SK-N-SH (cell line): Measurements from ENCODE around the gene APBA2. TPM values are rescaled to one million over a fixed set of nuclear protein-coding genes. Genes with fewer than 3 reads are reported as not detected.

Experiments
- CTCF ChIA-PET: fragments of 300-600, 350-600 bp; formaldehyde crosslinking; extraction: SDS; loops from one replicate; lab custom pipeline; 2021; lab: Yijun Ruan, JAX
- POLR2A ChIA-PET: fragments of 350-600 bp; sonication (Branson Sonifier 250); formaldehyde crosslinking; extraction: SDS; loops from one replicate; lab custom pipeline; 2020; ENCODE audit warnings: antibody characterized with exemption, inconsistent platforms; lab: Yijun Ruan, JAX
- DNase-seq: peaks from one replicate; pipeline ENCODE4 v3.0.0; 2012
- H2AFZ ChIP-seq: fragments of 200-600 bp; sonication (generic); 2 replicates; pipeline ENCODE4 v1.8.1; 2016; ENCODE audit warnings: antibody characterized with exemption, mild to moderate bottlenecking, low read depth
- H3F3A ChIP-seq: fragments of 200-600 bp; sonication (generic); replicated peaks from 2 replicates; pipeline ENCODE3; 2016; ENCODE audit warnings: antibody characterized with exemption, mild to moderate bottlenecking; ENCODE audit not compliant: insufficient read depth
- H3K27ac ChIP-seq, 2 experiments: fragments of 200-500 bp in 1 of 2; fragments of 200-600 bp in 1 of 2; sonication (Bioruptor generic) in 1 of 2; sonication (generic), shearing (Covaris generic) in 1 of 2; 2 replicates each; pipeline versions ENCODE4 v1.5.1 to v1.6.1; 2014 to 2016; ENCODE audit warnings: low read depth in 2 of 2, inconsistent platforms in 1 of 2, low read length in 1 of 2, mild to moderate bottlenecking in 1 of 2, mixed read lengths in 1 of 2
- H3K27me3 ChIP-seq: fragments of 200-600 bp; sonication (generic), shearing (Covaris generic); 2 replicates; pipeline ENCODE4 v1.6.1; 2016; ENCODE audit warnings: mixed run types; ENCODE audit not compliant: insufficient read depth
- H3K36me3 ChIP-seq, 2 experiments: fragments of 200-500 bp in 1 of 2; fragments of 200-600 bp in 1 of 2; sonication (Bioruptor generic) in 1 of 2; sonication (generic) in 1 of 2; replicated peaks in 1 of 2; 2 replicates each; pipeline versions ENCODE3 to v1.5.1; 2014 to 2016; ENCODE audit warnings: low read length in 1 of 2, mild to moderate bottlenecking in 1 of 2; ENCODE audit not compliant: insufficient read depth in 2 of 2, control insufficient read depth in 1 of 2
- H3K4me1 ChIP-seq, 2 experiments: fragments of 200-500 bp in 1 of 2; fragments of 200-600 bp in 1 of 2; sonication (Bioruptor generic) in 1 of 2; sonication (generic), shearing (Covaris generic) in 1 of 2; 2 replicates each; pipeline versions ENCODE4 v1.5.1 to v1.6.1; 2014 to 2016; ENCODE audit warnings: low read depth in 1 of 2, low read length in 1 of 2, mixed run types in 1 of 2; ENCODE audit not compliant: insufficient read depth in 2 of 2, control insufficient read depth in 1 of 2
- H3K4me2 ChIP-seq: fragments of 200-600 bp; sonication (generic), shearing (Covaris generic); 2 replicates; pipeline ENCODE4 v1.6.1; 2017; ENCODE audit warnings: mixed run types
- H3K4me3 ChIP-seq, 2 experiments: fragments of 200-500 bp in 1 of 2; fragments of 200-600 bp in 1 of 2; sonication (Bioruptor generic) in 1 of 2; sonication (generic), shearing (Covaris generic) in 1 of 2; 2 replicates each; pipeline versions ENCODE4 v1.5.1 to v1.8.1; 2014 to 2016; ENCODE audit warnings: low read depth in 2 of 2, inconsistent platforms in 1 of 2, low read length in 1 of 2, mild to moderate bottlenecking in 1 of 2, mixed read lengths in 1 of 2, moderate library complexity in 1 of 2
- H3K79me2 ChIP-seq: fragments of 200-600 bp; sonication (generic); 2 replicates; pipeline ENCODE4 v1.8.1; 2017; ENCODE audit warnings: mild to moderate bottlenecking; ENCODE audit not compliant: insufficient read depth
- H3K9ac ChIP-seq: fragments of 200-600 bp; sonication (generic); 2 replicates; pipeline ENCODE4 v1.6.1; 2017; ENCODE audit warnings: mixed run types
- H3K9me2 ChIP-seq: fragments of 200-600 bp; sonication (generic); 2 replicates; pipeline ENCODE4 v1.6.1; 2017; ENCODE audit warnings: mixed run types
- H3K9me3 ChIP-seq: fragments of 200-600 bp; sonication (generic); 2 replicates; pipeline ENCODE4 v1.6.1; 2017; ENCODE audit warnings: mixed run types, mild to moderate bottlenecking, moderate library complexity
- H4K20me1 ChIP-seq: fragments of 200-600 bp; sonication (generic); 2 replicates; pipeline ENCODE4 v1.6.1; 2017; ENCODE audit warnings: mild to moderate bottlenecking, mixed run types; ENCODE audit not compliant: insufficient read depth
- CHD2 ChIP-seq: fragments of 150-350 bp; IDR thresholded peaks from 2 replicates; pipeline ENCODE4 v1.6.1; 2018; ENCODE audit warnings: low read length; ENCODE audit not compliant: partially characterized antibody
- EP300 ChIP-seq, 2 experiments: IDR thresholded peaks; 2 replicates each; pipeline versions ENCODE4 v1.4.0 to v1.6.1; 2012; ENCODE audit warnings: borderline replicate concordance in 1 of 2, low read depth in 1 of 2, low read length in 1 of 2
- FOXM1 ChIP-seq: IDR thresholded peaks from 2 replicates; pipeline ENCODE4 v1.4.0; 2012; ENCODE audit warnings: low read depth, mild to moderate bottlenecking
- GABPA ChIP-seq: IDR thresholded peaks from 2 replicates; pipeline ENCODE4 v1.4.0; 2012; ENCODE audit warnings: low read depth, mild to moderate bottlenecking
- GATA2 ChIP-seq: sonication (generic); formaldehyde crosslinking; IDR thresholded peaks from 2 replicates; pipeline ENCODE4 v1.5.0; 2020; ENCODE audit warnings: mild to moderate bottlenecking, missing genetic modification reagents
- JUND ChIP-seq: IDR thresholded peaks from 2 replicates; pipeline ENCODE4 v1.4.0; 2012
- MEF2A ChIP-seq: IDR thresholded peaks from 2 replicates; pipeline ENCODE4 v1.4.0; 2012; ENCODE audit warnings: low read depth, borderline replicate concordance
- NFIC ChIP-seq: IDR thresholded peaks from 2 replicates; pipeline ENCODE4 v1.4.0; 2012; ENCODE audit warnings: borderline replicate concordance
- POLR2AphosphoS5 ChIP-seq: IDR thresholded peaks from 2 replicates; pipeline ENCODE4 v1.6.1; 2012; ENCODE audit warnings: low read depth, low read length
- RAD21 ChIP-seq: IDR thresholded peaks from 2 replicates; pipeline ENCODE4 v1.6.1; 2012; ENCODE audit warnings: mild to moderate bottlenecking, low read length
- RXRA ChIP-seq: IDR thresholded peaks from 2 replicates; pipeline ENCODE4 v1.4.0; 2012; ENCODE audit warnings: low read depth, mild to moderate bottlenecking, borderline replicate concordance
- SMC3 ChIP-seq: IDR thresholded peaks from 2 replicates; pipeline ENCODE4 v1.6.1; 2012; ENCODE audit warnings: low read depth, low read length, improper control_type of control experiment
- TAF1 ChIP-seq: IDR thresholded peaks from 2 replicates; pipeline ENCODE4 v1.6.1; 2012; ENCODE audit warnings: low read depth, mild to moderate bottlenecking, low read length, moderate library complexity, borderline replicate concordance
- TCF12 ChIP-seq: IDR thresholded peaks from 2 replicates; pipeline ENCODE4 v1.4.0; 2012
- USF1 ChIP-seq: IDR thresholded peaks from 2 replicates; pipeline ENCODE4 v1.4.0; 2012; ENCODE audit warnings: low read depth, borderline replicate concordance
- YY1 ChIP-seq: IDR thresholded peaks from 2 replicates; pipeline ENCODE4 v1.4.0; 2012; ENCODE audit warnings: low read depth, mild to moderate bottlenecking
- WGBS: methylation state at CpG from one replicate; pipeline ENCODE4 v1.1.6; 2017; ENCODE audit warnings: low lambda C conversion rate; 5-methylcytosine and 5-hydroxymethylcytosine counted together
- polyA plus RNA-seq, 3 experiments: library from polyadenylated mRNA; depleted of rRNA; stranded (reverse); fragments of >200 nt; gene quantifications; 2 replicates each; pipeline ENCODE4 v1.2.3, GENCODE V29; 2012
- TF ChIP-seq, protein P1 (sequence below): IDR thresholded peaks from 2 replicates; pipeline ENCODE4; 2012
- TF ChIP-seq, protein P2 (sequence below): IDR thresholded peaks from 2 replicates; pipeline ENCODE4 v1.6.1; 2012; ENCODE audit warnings: mild to moderate bottlenecking, low read depth, low read length, moderate library complexity
- TF ChIP-seq, protein P3 (sequence below): IDR thresholded peaks from 2 replicates; pipeline ENCODE4 v1.4.0; 2012; ENCODE audit warnings: low read depth, borderline replicate concordance
- TF ChIP-seq, protein P4 (sequence below): fragments of 150-350 bp; IDR thresholded peaks from 2 replicates; pipeline ENCODE4 v1.6.1; 2017; ENCODE audit warnings: antibody characterized with exemption, low read length, low read depth, borderline replicate concordance

The APBA2 gene
- polyA plus RNA-seq, 1 of the 3 experiments (the other 2 are of a cell fraction), result 12.7 TPM

GRCh38 chr15:29062626-29063025 is 176.9 kb downstream of the APBA2 start:
- H3K9me3 ChIP-seq, result no peaks in the 10 kb centered on the region
- H2AFZ ChIP-seq, result no peak overlapping the region
- no peak overlapping the region for H3K4me2 ChIP-seq
- no peak overlapping the region; a peak in 1 of 4 replicates for H3K27ac ChIP-seq
- no peaks in the 10 kb centered on the region for H3K36me3 ChIP-seq
- no peak overlapping the region for H3K4me3 ChIP-seq
- WGBS, result 65% methylated on average over 6 of the region's 7 CpGs
- H3F3A ChIP-seq, result no peaks in the 10 kb centered on the region
- H3K79me2 ChIP-seq, result no peaks in the 10 kb centered on the region
- DNase-seq, result no peak
- ChIA-PET CTCF (no interaction called here), POLR2A (interaction anchor here (0.7 kb wide), 1 partner anchor 11 kb away, joined by 3 read pairs; no protein-coding TSS in a partner anchor)
- H3K27me3 ChIP-seq, result no peaks in the 10 kb centered on the region
- H3K4me1 ChIP-seq, result peaks cover 0 to 10% of the 10 kb centered on the region in 2 experiments; a peak in 1 of 4 replicates
- no peaks in the 10 kb centered on the region for H4K20me1 ChIP-seq
- TF ChIP-seq, protein P1, sequence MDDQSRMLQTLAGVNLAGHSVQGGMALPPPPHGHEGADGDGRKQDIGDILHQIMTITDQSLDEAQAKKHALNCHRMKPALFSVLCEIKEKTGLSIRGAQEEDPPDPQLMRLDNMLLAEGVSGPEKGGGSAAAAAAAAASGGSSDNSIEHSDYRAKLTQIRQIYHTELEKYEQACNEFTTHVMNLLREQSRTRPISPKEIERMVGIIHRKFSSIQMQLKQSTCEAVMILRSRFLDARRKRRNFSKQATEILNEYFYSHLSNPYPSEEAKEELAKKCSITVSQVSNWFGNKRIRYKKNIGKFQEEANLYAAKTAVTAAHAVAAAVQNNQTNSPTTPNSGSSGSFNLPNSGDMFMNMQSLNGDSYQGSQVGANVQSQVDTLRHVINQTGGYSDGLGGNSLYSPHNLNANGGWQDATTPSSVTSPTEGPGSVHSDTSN, result no peak
- TF ChIP-seq FOXM1, result no peak
- no peak for TF ChIP-seq USF1
- no peak for TF ChIP-seq RAD21
- no peak for TF ChIP-seq POLR2AphosphoS5
- TF ChIP-seq, protein P2, sequence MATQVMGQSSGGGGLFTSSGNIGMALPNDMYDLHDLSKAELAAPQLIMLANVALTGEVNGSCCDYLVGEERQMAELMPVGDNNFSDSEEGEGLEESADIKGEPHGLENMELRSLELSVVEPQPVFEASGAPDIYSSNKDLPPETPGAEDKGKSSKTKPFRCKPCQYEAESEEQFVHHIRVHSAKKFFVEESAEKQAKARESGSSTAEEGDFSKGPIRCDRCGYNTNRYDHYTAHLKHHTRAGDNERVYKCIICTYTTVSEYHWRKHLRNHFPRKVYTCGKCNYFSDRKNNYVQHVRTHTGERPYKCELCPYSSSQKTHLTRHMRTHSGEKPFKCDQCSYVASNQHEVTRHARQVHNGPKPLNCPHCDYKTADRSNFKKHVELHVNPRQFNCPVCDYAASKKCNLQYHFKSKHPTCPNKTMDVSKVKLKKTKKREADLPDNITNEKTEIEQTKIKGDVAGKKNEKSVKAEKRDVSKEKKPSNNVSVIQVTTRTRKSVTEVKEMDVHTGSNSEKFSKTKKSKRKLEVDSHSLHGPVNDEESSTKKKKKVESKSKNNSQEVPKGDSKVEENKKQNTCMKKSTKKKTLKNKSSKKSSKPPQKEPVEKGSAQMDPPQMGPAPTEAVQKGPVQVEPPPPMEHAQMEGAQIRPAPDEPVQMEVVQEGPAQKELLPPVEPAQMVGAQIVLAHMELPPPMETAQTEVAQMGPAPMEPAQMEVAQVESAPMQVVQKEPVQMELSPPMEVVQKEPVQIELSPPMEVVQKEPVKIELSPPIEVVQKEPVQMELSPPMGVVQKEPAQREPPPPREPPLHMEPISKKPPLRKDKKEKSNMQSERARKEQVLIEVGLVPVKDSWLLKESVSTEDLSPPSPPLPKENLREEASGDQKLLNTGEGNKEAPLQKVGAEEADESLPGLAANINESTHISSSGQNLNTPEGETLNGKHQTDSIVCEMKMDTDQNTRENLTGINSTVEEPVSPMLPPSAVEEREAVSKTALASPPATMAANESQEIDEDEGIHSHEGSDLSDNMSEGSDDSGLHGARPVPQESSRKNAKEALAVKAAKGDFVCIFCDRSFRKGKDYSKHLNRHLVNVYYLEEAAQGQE, result no peak
- no peak for TF ChIP-seq GATA2 (CRISPR knock-in tag)
- no peak for TF ChIP-seq MEF2A
- TF ChIP-seq NFIC, result no peak
- TF ChIP-seq TAF1, result no peak
- TF ChIP-seq, protein P3, sequence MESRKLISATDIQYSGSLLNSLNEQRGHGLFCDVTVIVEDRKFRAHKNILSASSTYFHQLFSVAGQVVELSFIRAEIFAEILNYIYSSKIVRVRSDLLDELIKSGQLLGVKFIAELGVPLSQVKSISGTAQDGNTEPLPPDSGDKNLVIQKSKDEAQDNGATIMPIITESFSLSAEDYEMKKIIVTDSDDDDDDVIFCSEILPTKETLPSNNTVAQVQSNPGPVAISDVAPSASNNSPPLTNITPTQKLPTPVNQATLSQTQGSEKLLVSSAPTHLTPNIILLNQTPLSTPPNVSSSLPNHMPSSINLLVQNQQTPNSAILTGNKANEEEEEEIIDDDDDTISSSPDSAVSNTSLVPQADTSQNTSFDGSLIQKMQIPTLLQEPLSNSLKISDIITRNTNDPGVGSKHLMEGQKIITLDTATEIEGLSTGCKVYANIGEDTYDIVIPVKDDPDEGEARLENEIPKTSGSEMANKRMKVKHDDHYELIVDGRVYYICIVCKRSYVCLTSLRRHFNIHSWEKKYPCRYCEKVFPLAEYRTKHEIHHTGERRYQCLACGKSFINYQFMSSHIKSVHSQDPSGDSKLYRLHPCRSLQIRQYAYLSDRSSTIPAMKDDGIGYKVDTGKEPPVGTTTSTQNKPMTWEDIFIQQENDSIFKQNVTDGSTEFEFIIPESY, result no peak
- TF ChIP-seq, protein P4, sequence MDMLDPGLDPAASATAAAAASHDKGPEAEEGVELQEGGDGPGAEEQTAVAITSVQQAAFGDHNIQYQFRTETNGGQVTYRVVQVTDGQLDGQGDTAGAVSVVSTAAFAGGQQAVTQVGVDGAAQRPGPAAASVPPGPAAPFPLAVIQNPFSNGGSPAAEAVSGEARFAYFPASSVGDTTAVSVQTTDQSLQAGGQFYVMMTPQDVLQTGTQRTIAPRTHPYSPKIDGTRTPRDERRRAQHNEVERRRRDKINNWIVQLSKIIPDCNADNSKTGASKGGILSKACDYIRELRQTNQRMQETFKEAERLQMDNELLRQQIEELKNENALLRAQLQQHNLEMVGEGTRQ, result no peak
- no peak for TF ChIP-seq RXRA
- no peak for TF ChIP-seq EP300 (IDR thresholded peaks at IDR 0.05; ENCODE audit: borderline replicate concordance in 1 of 2, low read depth in 1 of 2, low read length in 1 of 2)
- no peak for TF ChIP-seq JUND
- TF ChIP-seq YY1, result no peak
- no peak for TF ChIP-seq SMC3
- no peak for TF ChIP-seq TCF12
- no peak for TF ChIP-seq GABPA
- no peak for TF ChIP-seq CHD2
- H3K9me2 ChIP-seq, result no peaks in the 10 kb centered on the region
- H3K9ac ChIP-seq, result no peak overlapping the region
